ENCODE results near the gene SPRED1.

Gene SPRED1

DNA sequence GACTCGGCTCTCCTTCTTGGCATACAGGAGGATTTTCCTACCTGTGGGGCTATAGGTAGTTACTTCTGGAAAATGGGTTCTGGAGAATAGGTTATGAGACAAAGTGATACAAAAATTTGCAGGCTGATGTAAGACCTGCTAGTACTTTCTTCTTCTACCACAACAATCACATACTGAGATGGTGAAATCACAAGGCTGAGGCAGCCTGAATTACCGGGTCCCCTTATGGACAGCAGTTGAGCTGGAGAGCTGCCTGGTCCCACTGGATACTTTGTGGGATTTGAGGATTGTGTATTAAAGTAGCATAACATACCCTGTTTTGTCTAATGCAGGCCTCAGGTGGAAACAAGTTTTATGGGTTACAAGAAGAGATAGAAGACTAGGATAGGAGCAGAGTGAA is 114.8 kb downstream of the SPRED1 start:
- no peak for DNase-seq

DNA sequence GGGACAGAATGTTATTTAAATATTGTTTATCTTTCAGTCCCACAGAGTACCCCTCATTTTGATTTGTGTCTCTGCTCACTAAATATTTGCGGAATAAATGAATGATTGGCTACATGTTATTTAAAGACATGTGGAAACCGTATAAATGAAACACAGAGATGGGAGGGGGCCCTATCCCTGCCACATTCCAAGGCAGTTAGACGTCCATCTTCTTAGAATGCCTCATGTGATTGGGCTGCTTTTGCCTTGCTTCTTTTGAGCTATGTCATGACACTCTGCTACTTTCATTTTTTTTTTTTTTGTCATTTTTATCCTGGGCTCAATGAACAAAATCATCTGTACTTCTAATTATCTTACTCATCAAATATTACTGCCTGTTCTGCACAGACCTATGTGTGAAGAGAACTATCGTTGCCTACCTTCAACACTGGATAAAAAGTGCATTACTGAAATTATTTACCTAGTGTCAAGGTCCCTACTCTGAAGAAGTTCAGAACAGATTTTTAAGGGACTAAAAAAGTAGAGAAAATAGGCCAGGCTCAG is 117.4 kb downstream of the SPRED1 start:
- no peak for DNase-seq

DNA sequence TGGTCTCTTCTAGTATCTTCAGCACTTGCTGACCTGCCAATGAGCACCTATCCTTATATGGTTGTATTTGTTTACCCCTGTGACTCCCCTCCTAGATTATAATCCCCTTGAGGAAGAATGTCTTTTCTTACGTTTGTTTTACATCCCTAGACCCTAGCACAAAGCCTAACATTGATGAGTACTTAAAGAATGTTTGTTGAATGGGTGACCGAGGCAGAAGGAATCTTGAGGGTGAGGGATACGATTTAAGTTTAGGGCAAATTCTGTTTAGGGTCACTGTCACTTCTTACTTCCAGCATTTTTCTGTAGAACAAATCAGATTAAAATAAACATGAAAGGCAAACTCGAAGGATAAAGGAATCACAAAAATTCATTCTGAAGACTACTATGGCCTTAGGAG is 120.4 kb downstream of the SPRED1 start:
- no peak for DNase-seq

DNA sequence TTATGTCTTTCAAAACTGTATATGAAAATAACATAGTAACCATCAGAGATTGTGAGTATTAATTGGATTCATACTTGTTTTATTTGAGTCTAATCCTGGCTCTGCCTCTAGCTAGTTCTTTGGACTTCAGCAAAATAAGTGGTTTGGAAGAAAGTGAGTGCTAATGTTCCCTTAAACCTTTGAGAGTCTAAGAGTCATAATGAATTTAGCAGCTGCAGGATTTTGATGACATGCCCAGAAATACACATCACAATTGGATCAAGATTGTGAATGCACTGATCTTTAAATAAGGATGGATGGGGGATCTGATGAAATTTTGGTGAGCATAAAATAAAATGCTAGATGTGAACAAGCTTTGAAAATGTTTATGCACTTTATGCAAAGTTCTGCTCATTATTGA is 121.4 kb downstream of the SPRED1 start:
- DNase-seq, result no peak

DNA sequence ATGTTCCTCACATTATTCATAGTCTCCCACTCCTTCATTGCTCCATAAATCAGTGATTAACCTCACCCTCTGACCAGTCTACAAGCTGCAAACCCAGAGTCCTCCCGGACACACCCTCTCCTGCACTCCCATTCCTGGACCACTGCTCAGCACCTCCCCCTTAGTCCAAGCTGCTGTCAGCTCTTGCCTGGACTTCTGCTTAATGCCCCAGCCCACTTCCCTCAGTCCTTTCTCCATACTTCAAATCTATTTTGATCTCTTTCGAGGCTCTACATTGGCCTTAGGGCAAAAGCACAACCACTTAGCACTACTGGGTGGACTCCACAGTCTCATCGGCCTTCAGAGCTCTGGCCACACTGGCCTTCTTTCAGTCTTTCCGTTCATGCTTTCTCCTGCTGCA is 121.9 kb downstream of the SPRED1 start:
- DNase-seq, result no peak

DNA sequence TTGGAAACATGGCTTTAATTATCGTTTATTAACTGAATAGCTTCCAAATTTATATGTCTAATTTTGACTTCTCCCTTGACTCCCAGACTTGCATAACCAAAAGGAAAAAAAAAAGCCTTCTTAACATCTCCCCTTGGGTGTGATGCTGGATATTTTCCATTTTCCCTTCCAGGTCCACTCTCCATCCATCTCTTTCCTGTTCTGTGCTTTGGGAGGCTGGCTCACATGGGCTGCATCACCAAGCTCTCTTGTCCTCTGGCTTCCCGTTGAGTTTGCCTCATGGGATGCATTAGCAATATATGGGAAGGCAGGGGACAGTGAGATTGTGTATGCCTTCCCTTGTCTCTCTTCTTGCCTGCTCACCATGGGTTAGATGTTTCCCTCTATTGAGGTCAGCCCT is 123.4 kb downstream of the SPRED1 start:
- no peak for DNase-seq

DNA sequence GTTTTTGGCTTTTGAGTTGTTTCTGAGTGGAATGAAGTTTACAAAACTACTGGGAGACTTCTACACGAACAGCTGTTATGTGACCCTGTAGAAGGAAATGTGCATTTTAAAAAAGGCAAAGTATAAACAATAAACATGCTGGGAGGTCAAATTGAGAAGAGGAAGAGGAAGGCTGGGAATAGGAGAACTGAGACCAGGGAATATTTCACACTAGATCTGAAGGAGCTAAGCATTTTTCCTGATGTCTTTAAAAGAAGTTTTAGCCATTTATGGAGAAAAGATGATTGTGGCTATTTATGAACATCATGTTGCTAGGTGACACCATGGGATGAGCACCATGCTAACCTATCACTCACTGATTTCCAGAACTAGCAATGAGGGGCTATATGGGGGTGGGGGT is 125.0 kb downstream of the SPRED1 start:
- no peak for DNase-seq

DNA sequence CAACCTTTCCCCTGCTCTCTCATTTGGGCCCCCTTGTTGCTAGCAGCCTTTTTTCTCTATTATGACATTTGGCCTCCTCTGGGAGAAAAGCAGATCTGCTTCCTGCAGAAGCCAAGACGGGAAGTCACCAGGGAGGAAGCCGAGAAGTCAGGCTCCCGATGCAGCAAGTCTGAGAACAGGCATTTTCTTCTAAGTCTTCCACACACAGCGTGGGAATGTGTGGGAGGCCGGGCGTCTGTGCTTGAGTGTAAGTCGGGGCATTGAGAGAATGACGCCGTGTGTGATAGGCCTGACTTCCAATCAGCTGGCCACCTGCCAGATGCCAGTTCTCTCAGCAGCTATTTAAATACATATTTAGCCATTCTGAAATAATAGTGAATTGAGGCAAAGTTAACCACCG is 125.5 kb downstream of the SPRED1 start:
- no peak for DNase-seq

DNA sequence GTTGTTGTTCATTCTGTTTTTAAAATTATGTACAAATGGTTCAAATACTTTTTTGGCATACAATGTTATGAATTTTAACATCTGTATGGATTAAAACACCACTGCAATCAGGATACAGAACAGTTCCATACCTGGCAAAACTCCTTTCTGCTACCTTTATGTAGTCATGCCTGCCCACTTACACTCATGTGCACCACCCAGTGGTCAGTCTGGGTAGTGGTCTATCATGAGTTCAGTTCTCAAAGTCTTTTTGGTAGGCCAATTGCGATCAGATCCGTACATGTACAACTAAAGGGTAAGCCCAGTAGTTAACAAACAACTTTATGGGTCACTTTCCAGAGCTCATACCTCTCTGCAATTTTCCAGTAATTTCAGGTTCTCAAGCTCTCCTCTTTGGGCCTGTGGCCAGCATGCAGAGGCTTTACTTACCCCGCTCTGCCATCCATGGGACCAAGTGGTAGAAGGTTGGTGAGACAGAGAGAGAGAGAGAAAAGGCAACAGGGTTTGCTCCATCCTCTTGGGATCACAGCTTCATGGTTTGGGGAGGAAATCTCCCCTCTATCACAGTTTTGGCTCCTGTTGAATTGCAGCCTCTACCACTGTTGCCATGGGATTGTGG is 137.4 kb downstream of the SPRED1 start:
- peak; percentile 57 for DNase-seq

DNA sequence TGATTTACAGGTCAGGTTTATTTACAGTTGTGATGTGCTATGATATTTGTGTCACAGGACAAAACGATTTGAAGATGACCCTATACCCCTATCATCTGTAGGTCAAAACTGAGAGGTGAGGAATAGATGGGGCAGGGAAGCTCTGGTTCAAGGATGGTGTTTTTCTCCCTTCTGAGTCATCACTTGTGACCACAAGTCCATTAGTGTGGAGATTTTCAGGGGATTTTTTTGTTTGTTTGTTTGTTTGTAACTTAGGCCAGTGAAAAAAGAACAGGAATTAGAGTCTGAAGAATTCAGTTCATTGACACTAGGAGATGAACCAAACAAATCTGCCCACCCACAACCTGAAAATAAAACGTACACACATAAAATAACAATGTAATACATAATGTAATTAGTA is 138.6 kb downstream of the SPRED1 start:
- DNase-seq, result no peak

DNA sequence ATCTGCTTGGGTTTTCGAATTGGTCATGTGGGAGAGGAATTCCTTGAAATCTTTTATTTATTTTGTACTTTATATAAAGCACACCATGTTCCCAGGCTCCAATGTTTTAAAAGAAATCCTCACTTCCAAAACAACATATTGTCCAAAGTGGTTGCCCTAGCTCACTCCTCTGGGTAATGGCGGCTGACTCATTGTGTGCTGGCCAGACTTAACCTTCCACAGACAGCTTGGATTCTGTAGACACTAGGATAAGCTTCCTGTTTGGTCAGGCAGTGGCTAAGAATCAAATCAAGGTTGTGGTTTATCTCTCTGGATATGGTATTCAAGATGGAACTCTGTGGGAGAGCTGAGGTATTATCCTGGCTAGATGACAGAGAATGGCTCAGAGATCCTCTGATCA is 145.5 kb downstream of the SPRED1 start:
- DNase-seq, result no peak

DNA sequence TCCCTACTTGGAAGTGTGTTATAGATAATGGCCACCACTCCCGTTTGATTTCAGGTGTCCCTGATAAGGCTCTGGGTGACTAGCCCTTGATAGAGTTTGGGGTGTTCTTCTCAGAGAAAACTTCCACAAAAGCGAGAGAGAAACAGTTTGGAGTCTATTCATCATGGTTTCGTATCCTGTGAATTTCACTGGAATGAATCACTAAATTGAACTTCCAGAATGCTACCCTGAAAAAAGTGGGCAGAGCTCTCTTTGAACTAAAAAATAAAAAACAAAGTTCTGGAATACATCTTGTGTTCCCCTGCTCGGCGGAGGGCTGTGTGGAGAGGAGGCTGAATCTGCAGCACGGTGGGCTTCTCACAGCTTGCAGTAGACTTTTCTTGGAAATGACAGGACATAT is 148.5 kb downstream of the SPRED1 start:
- DNase-seq, result no peak

DNA sequence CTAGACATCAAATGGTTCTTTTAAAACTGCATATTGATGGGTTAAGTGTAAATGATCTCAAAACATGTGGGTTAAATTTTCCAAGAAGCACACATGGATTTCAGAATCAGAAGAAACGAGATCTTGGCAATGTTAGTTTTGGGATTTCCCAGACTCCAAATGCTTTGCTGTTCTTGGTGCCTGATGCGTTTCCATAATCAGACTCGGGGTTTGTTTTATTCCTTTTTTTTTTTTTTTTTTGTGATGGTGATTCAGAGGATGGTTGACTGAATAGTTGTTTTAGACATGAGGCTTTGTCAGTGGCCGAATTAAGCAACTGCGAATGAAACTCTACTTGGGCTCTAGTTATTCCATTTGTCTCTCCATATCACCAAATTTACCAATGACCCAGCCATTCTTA is 149.1 kb downstream of the SPRED1 start:
- no peak for DNase-seq

DNA sequence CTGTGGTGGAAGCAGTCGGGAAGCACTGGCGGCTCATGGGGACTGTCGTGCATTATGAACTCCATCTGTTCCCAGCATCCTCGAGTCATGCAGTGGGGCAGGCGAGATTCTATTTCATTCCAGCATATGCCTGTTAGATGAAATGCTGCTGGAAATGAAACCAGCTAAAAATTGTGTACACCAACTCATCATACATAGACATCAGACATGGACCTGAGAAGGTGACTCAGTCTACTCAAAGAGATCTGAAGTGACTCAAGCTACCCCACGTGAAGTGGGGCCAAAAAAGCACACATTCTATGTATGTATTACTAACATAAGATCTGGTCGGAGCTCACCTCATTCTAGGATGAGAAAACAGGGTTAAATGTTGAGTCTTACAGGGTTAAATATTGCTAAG is 153.8 kb downstream of the SPRED1 start:
- DNase-seq, result no peak

All from activated T-cell treated with anti-CD3 and anti-CD28 coated beads, Interleukin-2, amount 50 U/mL, for 1 hour (primary cell).